Loucy (cell line): ENCODE results near the gene MAP2.

ENCODE experiments used
- CTCF ChIP-seq: fragments of 200-600 bp; sonication (generic); conservative IDR thresholded peaks from 2 replicates; pipeline ENCODE4 v1.5.1; 2014; ENCODE audit warnings: mild to moderate bottlenecking, antibody characterized with exemption, low read length
- EZH2phosphoT487 ChIP-seq: fragments of 200-600 bp; IDR thresholded peaks from 2 replicates; pipeline ENCODE4 v1.6.1; 2018; ENCODE audit warnings: antibody characterized with exemption, mild to moderate bottlenecking, moderate library complexity, borderline replicate concordance

- TF ChIP-seq CTCF = no peak
- no peak for TF ChIP-seq EZH2phosphoT487
Measured at GRCh38 chr2:209753020-209753419, 329.2 kb downstream of the MAP2 start.
